Measurements from ENCODE around the gene IRF1. TPM values are rescaled to one million over a fixed set of nuclear protein-coding genes. Genes with fewer than 3 reads are reported as not detected.

The IRF1 gene
- total and polyA plus RNA-seq, 2 of the 4 experiments (the other 2 are of a cell fraction), result 11.1 to 18.9 TPM

DNA sequence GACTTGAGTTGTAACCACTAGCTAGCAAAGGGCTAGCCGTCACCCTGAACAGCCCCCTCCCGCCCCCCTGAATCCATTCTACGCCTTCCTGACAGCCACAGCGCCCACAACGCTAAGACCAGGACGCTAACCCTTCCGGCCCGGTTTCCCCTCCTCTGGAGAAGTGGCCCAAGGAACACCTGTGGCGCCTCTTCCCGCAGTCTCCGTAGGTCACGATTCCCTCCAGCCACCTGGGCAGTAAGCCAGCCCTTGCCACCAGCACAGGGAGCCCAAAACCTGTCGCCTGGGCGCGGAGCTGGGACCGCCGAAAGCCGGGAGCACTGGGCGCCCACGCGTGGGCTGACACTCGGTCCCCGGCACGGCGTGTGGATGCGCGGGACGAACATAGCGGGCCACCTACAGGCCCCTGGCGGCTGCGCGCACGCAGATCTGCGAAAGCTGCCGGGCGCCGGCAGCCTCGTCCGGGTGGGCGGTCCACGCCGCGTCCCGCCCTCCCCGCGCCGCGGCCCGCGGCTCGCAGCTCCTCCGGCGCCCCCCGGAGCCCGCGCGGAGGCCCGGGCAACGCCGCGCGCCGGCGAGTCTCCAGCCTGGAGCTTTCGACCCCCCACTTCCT, 596 bp downstream of the IRF1 start:
- H3K4me2 ChIP-seq (ENCODE audit: low read depth, low read length), result peak overlapping the region; percentile 82
- DNase-seq (peak; percentile 43), ATAC-seq (ENCODE audit: low read depth) (peak; percentile 62)
- H2BK15ac ChIP-seq (ENCODE audit: low read depth, low read length), result no peak overlapping the region; the same call in 2 of the 3 replicates
- H4K20me1 ChIP-seq (ENCODE audit: insufficient read depth, low read length), result peaks cover 40% of the 10 kb centered on the region
- ChIA-PET POLR2A (ENCODE audit: unreplicated experiment) (interaction anchor here (0.5 to 1.5 kb wide), 5 partner anchors 11 to 104 kb away, joined by 3 to 5 read pairs (median 4); no protein-coding TSS in a partner anchor), CTCF (interaction anchor here (0.6 to 2.0 kb wide), 9 partner anchors 10 to 310 kb away, joined by 3 to 9 read pairs (median 4); no protein-coding TSS in a partner anchor)
- peaks cover 37% of the 10 kb centered on the region for H3K36me3 ChIP-seq (ENCODE audit: control insufficient read depth, insufficient read depth, low read length)
- in situ Hi-C loops (cut with MboI; ENCODE audit: low sequenced_read_pairs) (loop anchor here (25.0 kb wide), 1 partner anchor 403 kb away; no protein-coding TSS in a partner anchor), intact Hi-C loops (cut with micrococcal nuclease) (loop anchor here (1.0 to 10.0 kb wide), 2 partner anchors 71 to 425 kb away; partner anchors contain the start of gene IL3), dilution Hi-C loops (cut with HindIII; ENCODE audit: low sequenced_read_pairs, unreplicated experiment) (no loop called here)
- peak overlapping the region; percentile 91 for H3K4me3 ChIP-seq (ENCODE audit: insufficient read depth, low read depth, low read length)
- H2BK20ac ChIP-seq (ENCODE audit: low read depth, low read length), result no peak overlapping the region
- H3K27ac ChIP-seq (ENCODE audit: insufficient read depth, low read length), result peak overlapping the region; percentile 77
- H2AFZ ChIP-seq (replicated peaks; ENCODE audit: low read length, poor library complexity), result peak overlapping the region; percentile 90
- peak overlapping the region; percentile 68 for H4K91ac ChIP-seq (ENCODE audit: insufficient read depth, low read depth, low read length)
- no TSS peak for BruUV-seq (replicated peaks)
- H3K4ac ChIP-seq (ENCODE audit: low read depth, low read length), result peak overlapping the region; percentile 87
- no peak overlapping the region for H4K5ac ChIP-seq (ENCODE audit: low read depth, low read length)
- TF ChIP-seq SMC3 (IDR thresholded peaks at IDR 0.05; ENCODE audit: low read depth, low read length), result no peak; the same call in 1 of the 2 replicates
- TF ChIP-seq MXI1 (IDR thresholded peaks at IDR 0.05; ENCODE audit: borderline replicate concordance, low read depth, low read length), result no peak; the same call in 1 of the 2 replicates
- TF ChIP-seq RAD21 (IDR thresholded peaks at IDR 0.05; ENCODE audit: low read length), result peak; percentile 28; the same call in 1 of the 2 replicates
- TF ChIP-seq, protein P1, sequence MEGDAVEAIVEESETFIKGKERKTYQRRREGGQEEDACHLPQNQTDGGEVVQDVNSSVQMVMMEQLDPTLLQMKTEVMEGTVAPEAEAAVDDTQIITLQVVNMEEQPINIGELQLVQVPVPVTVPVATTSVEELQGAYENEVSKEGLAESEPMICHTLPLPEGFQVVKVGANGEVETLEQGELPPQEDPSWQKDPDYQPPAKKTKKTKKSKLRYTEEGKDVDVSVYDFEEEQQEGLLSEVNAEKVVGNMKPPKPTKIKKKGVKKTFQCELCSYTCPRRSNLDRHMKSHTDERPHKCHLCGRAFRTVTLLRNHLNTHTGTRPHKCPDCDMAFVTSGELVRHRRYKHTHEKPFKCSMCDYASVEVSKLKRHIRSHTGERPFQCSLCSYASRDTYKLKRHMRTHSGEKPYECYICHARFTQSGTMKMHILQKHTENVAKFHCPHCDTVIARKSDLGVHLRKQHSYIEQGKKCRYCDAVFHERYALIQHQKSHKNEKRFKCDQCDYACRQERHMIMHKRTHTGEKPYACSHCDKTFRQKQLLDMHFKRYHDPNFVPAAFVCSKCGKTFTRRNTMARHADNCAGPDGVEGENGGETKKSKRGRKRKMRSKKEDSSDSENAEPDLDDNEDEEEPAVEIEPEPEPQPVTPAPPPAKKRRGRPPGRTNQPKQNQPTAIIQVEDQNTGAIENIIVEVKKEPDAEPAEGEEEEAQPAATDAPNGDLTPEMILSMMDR (conservative IDR thresholded peaks at IDR 0.05; ENCODE audit: low read depth, low read length), result peak; percentile 34; the same call in 1 of the 2 replicates
- no peak for TF ChIP-seq POLR2A (IDR thresholded peaks at IDR 0.05; ENCODE audit: low read depth, low read length)
- TF ChIP-seq, protein P2, sequence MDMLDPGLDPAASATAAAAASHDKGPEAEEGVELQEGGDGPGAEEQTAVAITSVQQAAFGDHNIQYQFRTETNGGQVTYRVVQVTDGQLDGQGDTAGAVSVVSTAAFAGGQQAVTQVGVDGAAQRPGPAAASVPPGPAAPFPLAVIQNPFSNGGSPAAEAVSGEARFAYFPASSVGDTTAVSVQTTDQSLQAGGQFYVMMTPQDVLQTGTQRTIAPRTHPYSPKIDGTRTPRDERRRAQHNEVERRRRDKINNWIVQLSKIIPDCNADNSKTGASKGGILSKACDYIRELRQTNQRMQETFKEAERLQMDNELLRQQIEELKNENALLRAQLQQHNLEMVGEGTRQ (IDR thresholded peaks at IDR 0.05; ENCODE audit: low read depth, low read length), result no peak
- H3K4me1 ChIP-seq (ENCODE audit: control insufficient read depth, insufficient read depth, low read length), result peaks cover 23% of the 10 kb centered on the region
- H3K9me1 ChIP-seq (ENCODE audit: insufficient read depth, low read length), result peaks cover 38% of the 10 kb centered on the region
- peak overlapping the region; percentile 61 for H2BK120ac ChIP-seq (ENCODE audit: low read depth, low read length)
- H3K27me3 ChIP-seq (ENCODE audit: control insufficient read depth, insufficient read depth, low read length), result no peaks in the 10 kb centered on the region
- H2AK9ac ChIP-seq (replicated peaks; ENCODE audit: low read depth, low read length, poor library complexity), result peak overlapping the region; percentile 96
- peak overlapping the region; percentile 7; the same call in 1 of the 2 replicates for H3K18ac ChIP-seq (ENCODE audit: low read depth, low read length)
- H3K56ac ChIP-seq (ENCODE audit: extremely low read depth, insufficient read depth, low read length), result peak overlapping the region; percentile 46; the same call in 1 of the 2 replicates
- peak overlapping the region; percentile 75 for H3K9ac ChIP-seq (ENCODE audit: low read depth, low read length)
- peak overlapping the region; percentile 78; the same call in 1 of the 2 replicates for H2AK5ac ChIP-seq (ENCODE audit: low read depth, low read length)
- no peaks in the 10 kb centered on the region for H3K9me3 ChIP-seq (ENCODE audit: control insufficient read depth, insufficient read depth, low read length)
- H3K14ac ChIP-seq (replicated peaks; ENCODE audit: low read depth, low read length), result peak overlapping the region; percentile 88
- peak overlapping the region; percentile 88 for H2BK5ac ChIP-seq (ENCODE audit: low read depth, low read length, poor library complexity, severe bottlenecking)
- peak overlapping the region; percentile 72; the same call in 1 of the 2 replicates for H3K23ac ChIP-seq (ENCODE audit: low read depth, low read length)
- H3K79me1 ChIP-seq (ENCODE audit: low read depth in 1 of 2, low read length in 2 of 2), result peaks cover 38 to 62% of the 10 kb centered on the region in 2 experiments
- peak overlapping the region in 1 of 2 experiments; percentile 37; a peak in 1 of 4 replicates for H4K8ac ChIP-seq (ENCODE audit: low read depth in 2 of 2, low read length in 2 of 2)
- 0% methylated on average over 49 of the region's 65 CpGs; no CpG with 5 or more reads in 1 of the 2 experiments for WGBS, 2 experiments (ENCODE audit: extremely low coverage in 2 of 2, insufficient read length in 1 of 2)
